ENCODE data around the gene MRPL41.
"Not testable (repeated sequence)": the region's sequence is repeated elsewhere in the genome, so short reads cannot be mapped to it uniquely, and the experiment has no call there.

Gene MRPL41

DNA sequence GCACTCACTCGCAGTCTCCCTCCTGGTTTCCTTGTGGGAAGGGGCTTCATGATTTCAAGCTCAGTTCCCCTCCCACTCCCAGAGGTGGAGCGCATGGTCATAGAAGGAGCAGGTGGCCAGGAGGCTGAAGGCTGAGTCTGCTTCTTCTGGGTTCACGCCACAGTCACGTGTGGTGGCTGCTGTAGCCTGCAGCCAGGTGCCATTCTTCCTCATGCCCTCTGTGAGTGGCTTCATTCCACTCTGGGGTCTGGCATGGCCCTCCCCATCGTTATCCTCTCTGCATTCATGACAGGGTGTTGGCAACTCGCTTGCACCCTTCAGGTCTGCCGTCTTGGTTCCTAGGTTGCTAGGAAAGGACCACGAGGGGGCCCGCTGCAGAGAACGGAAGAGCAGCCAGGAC is 3.5 kb downstream of the MRPL41 start:
- H3K79me2 ChIP-seq (ENCODE audit: control insufficient read depth, insufficient read depth, low read length, unreplicated experiment) = peaks cover 7% of the 10 kb centered on the region

DNA sequence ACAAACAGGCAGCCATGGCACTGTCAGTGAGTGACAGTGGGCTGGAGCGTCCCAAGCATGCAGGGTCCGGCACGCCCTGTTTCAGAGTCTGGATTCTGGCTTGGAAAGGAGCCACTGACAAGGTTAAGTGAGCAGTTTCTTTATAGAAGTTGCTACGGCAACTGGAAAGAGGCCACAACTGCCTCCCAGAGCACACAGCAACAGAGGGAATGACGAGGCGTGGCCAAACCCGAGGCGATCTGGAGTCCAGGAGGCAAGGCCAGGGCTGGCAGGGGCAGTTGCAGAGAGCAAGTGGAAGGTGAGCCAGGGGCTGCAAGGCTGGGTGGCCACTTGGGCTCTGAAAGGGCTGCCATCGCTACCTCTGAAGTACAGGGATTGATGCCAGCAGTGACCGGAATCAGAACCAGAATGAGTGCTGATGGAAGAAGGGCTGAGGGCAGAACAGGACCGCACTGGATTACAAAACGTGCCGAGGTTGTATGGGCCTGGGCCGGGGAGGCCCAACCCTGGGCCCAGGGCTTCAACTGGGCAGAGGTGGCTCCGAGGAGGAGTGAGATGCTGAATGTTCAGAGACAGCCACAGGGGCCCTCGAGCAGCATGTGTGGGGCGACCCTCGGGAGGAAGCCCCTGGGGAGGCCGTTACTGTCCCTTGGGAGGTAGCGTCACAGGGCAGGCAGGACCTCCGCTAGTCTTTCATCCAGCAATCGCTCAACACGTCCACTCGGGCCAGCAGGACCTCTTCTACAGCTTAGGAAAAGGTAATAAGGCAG is 4.6 kb downstream of the MRPL41 start:
- peaks cover 5% of the 10 kb centered on the region for H3K4me1 ChIP-seq (ENCODE audit: control insufficient read depth, insufficient read depth, low read length, unreplicated experiment)
- H3K27me3 ChIP-seq (ENCODE audit: insufficient read depth, low read length) = no peaks in the 10 kb centered on the region
- H3K27ac ChIP-seq (ENCODE audit: low read depth, low read length) = no peak overlapping the region
- peaks cover 6% of the 10 kb centered on the region; the same call in 1 of the 2 replicates for H3K36me3 ChIP-seq (ENCODE audit: insufficient read depth, low read length)
- H3K79me2 ChIP-seq (ENCODE audit: control insufficient read depth, insufficient read depth, low read length, unreplicated experiment) = peaks cover 7% of the 10 kb centered on the region
- H3K4me3 ChIP-seq (ENCODE audit: low read depth, low read length) = no peak overlapping the region
- no peak overlapping the region for H2AFZ ChIP-seq (ENCODE audit: low read length, unreplicated experiment)

More for the DNA sequence above, 3.5 kb downstream of the MRPL41 start:
- H3K36me3 ChIP-seq (ENCODE audit: insufficient read depth, low read length) = peaks cover 6% of the 10 kb centered on the region; the same call in 1 of the 2 replicates
- peaks cover 5% of the 10 kb centered on the region for H3K4me1 ChIP-seq (ENCODE audit: control insufficient read depth, insufficient read depth, low read length, unreplicated experiment)
- no peaks in the 10 kb centered on the region for H3K27me3 ChIP-seq (ENCODE audit: insufficient read depth, low read length)
- no peak overlapping the region for H3K27ac ChIP-seq (ENCODE audit: low read depth, low read length)
- H2AFZ ChIP-seq (ENCODE audit: low read length, unreplicated experiment) = no peak overlapping the region
- H3K4me3 ChIP-seq (ENCODE audit: low read depth, low read length) = no peak overlapping the region

DNA sequence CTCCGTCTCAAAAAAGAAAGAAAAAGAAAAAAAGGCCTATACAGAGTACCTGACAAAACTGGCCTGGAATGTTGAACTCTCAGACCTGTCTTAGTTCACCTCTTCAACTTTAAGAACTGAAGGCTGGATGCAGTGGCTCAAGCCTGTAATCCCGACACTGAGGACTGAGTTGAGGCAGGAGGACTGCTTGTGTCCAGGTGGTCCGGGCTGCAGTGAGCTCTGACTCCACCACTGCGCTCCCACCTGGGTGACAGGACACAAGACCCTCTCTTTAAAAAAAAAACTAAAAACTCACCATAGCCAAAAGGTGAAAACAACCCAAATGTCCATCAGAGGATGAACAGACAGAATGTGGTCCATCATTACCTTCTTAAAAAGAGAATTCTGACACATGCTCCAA is 6.4 kb downstream of the MRPL41 start:
- Histone ChIP-seq H3K27me3 (ENCODE audit: insufficient read depth, low read length) (no peaks in the 10 kb centered on the region), H3K27ac (ENCODE audit: low read depth, low read length) (no peak overlapping the region), H3K36me3 (ENCODE audit: insufficient read depth, low read length) (peaks cover 6% of the 10 kb centered on the region; the same call in 1 of the 2 replicates), H2AFZ (ENCODE audit: low read length, unreplicated experiment) (no peak overlapping the region), H3K4me3 (ENCODE audit: low read depth, low read length) (no peak overlapping the region), H3K4me1 (ENCODE audit: control insufficient read depth, insufficient read depth, low read length, unreplicated experiment) (no peaks in the 10 kb centered on the region), H3K79me2 (ENCODE audit: control insufficient read depth, insufficient read depth, low read length, unreplicated experiment) (no peaks in the 10 kb centered on the region)

DNA sequence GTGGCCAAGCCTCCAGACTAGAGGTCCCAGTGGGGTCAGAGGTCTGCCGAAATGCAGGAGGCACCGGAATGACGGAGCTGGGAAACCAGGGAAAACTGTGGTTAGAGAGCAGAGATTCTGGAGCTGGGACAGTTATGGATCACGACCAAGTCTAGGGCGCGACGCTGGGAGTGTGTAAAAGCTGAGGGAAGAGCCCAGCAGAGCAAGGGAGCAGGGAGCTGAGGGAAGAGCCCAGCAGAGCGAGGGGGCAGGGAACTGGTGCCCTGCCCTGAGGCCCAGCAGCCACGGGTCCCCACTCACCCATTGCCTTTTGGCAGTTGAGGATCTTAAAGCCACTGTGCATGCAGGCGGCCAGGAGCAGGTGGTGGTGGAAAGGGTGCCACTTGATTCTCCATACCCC is 12.5 kb downstream of the MRPL41 start:
- H3K36me3 ChIP-seq (ENCODE audit: insufficient read depth, low read length) = 0 out of 2 replicates have a peak, but pooled peaks cover 8% of the 10 kb centered on the region
- H3K27ac ChIP-seq (ENCODE audit: low read depth, low read length) = no peak overlapping the region
- H3K27me3 ChIP-seq (ENCODE audit: insufficient read depth, low read length) = no peaks in the 10 kb centered on the region
- no peaks in the 10 kb centered on the region for H3K4me1 ChIP-seq (ENCODE audit: control insufficient read depth, insufficient read depth, low read length, unreplicated experiment)
- no peak overlapping the region for H2AFZ ChIP-seq (ENCODE audit: low read length, unreplicated experiment)
- H3K4me3 ChIP-seq (ENCODE audit: low read depth, low read length) = no peak overlapping the region
- H3K79me2 ChIP-seq (ENCODE audit: control insufficient read depth, insufficient read depth, low read length, unreplicated experiment) = no peaks in the 10 kb centered on the region

DNA sequence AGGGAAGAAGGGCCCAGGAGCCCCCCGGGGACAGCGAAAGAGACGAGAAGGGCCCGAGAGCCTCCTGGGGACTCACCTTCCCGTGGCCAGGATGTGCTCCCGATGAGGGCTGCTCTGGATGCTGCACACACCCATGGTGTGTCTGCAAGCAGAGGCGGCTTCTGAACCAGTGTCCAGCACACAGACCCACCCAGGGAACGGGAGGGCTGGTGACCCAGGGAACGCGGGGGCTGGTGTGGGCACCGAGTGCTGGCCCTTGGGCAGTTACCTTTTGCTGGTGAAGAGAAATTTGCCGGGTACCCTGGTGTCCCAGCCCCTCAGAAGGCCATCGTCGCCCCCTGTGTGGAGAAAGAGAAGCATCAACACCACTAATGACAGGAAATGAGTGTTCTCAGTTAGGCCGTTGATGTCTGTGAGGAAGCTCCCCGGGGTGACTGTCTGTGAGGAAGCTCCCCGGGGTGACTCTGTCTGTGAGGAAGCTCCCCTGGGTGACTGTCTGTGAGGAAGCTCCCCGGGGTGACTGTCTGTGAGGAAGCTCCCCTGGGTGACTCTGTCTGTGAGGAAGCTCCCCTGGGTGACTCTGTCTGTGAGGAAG is 13.2 kb downstream of the MRPL41 start:
- no peaks in the 10 kb centered on the region for H3K79me2 ChIP-seq (ENCODE audit: control insufficient read depth, insufficient read depth, low read length, unreplicated experiment)
- H3K36me3 ChIP-seq (ENCODE audit: insufficient read depth, low read length) = peaks cover 11% of the 10 kb centered on the region; the same call in 1 of the 2 replicates
- no peak overlapping the region for H3K27ac ChIP-seq (ENCODE audit: low read depth, low read length)
- H3K27me3 ChIP-seq (ENCODE audit: insufficient read depth, low read length) = no peaks in the 10 kb centered on the region
- no peak overlapping the region for H2AFZ ChIP-seq (ENCODE audit: low read length, unreplicated experiment)
- no peaks in the 10 kb centered on the region for H3K4me1 ChIP-seq (ENCODE audit: control insufficient read depth, insufficient read depth, low read length, unreplicated experiment)
- H3K4me3 ChIP-seq (ENCODE audit: low read depth, low read length) = no peak overlapping the region

DNA sequence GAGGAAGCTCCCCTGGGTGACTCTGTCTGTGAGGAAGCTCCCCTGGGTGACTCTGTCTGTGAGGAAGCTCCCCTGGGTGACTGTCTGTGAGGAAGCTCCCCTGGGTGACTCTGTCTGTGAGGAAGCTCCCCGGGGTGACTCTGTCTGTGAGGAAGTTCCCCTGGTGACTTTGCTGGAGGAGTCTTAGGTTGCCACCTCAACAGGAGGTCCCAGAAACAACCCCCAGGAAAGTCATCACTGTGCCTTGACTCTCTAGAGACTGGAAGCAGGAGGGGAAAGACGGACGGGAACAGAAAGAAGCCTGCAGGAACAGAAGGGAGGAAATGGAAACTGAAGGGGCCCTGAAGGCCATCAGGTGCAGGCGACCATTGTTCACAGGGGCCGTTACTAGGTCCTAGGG is 16.8 kb downstream of the MRPL41 start:
- Histone ChIP-seq H3K79me2 (ENCODE audit: control insufficient read depth, insufficient read depth, low read length, unreplicated experiment) (peaks cover 10% of the 10 kb centered on the region), H3K36me3 (ENCODE audit: insufficient read depth, low read length) (peaks cover 26% of the 10 kb centered on the region)
- H3K27ac ChIP-seq (ENCODE audit: low read depth, low read length); H3K4me1 ChIP-seq (ENCODE audit: control insufficient read depth, insufficient read depth, low read length, unreplicated experiment); H3K4me3 ChIP-seq (ENCODE audit: low read depth, low read length); H3K27me3 ChIP-seq (ENCODE audit: insufficient read depth, low read length); H2AFZ ChIP-seq (ENCODE audit: low read length, unreplicated experiment): not testable (repeated sequence)

DNA sequence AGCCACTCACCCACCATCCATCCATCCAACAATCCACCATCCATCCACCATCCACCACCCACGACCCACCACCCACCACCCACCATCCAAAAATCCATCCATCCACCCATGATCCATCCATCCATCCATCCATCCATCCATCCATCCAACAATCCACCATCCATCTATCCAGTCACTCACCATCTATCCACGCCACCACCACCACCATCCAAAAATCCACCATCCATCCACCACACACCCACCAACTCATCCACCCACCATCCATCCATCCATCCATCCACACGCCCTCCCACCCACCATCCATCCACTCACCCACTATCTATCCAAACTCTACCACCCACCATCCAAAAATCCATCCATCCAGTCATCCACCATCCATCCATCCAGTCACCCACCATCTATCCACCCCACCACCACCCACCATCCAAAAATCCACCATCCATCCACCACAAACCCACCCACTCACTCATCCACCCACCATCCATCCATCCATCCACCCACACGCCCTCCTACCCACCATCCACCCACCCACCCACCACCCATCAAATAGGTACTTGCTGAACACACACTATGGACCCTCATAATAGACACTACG is 18.0 kb downstream of the MRPL41 start:
- Histone ChIP-seq H3K4me3 (ENCODE audit: low read depth, low read length) (no peak overlapping the region), H3K27me3 (ENCODE audit: insufficient read depth, low read length) (no peaks in the 10 kb centered on the region), H3K4me1 (ENCODE audit: control insufficient read depth, insufficient read depth, low read length, unreplicated experiment) (no peaks in the 10 kb centered on the region), H3K36me3 (ENCODE audit: insufficient read depth, low read length) (peaks cover 27% of the 10 kb centered on the region), H2AFZ (ENCODE audit: low read length, unreplicated experiment) (no peak overlapping the region), H3K27ac (ENCODE audit: low read depth, low read length) (no peak overlapping the region), H3K79me2 (ENCODE audit: control insufficient read depth, insufficient read depth, low read length, unreplicated experiment) (peaks cover 13% of the 10 kb centered on the region)

DNA sequence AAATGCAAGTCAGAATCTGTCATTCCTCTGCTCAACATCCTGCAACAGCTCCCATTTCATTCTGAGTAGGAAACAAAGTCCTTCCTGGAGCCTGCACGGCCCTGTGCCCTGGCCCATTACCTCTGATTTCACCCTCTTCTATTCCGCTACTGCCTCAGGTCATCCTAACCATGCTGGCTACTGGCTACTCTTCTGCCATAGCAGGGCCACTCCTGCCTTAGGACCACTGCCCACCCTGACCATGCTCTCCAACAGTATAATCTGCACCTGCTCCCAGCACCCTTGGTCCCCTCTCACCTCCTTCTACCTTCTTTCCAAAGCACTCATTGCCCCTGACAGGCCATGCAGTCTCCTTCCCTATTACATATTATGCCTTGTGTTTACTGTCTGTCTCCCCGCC is 18.9 kb downstream of the MRPL41 start:
- no peak overlapping the region for H3K27ac ChIP-seq (ENCODE audit: low read depth, low read length)
- no peak overlapping the region for H3K4me3 ChIP-seq (ENCODE audit: low read depth, low read length)
- peaks cover under 1% of the 10 kb centered on the region for H3K4me1 ChIP-seq (ENCODE audit: control insufficient read depth, insufficient read depth, low read length, unreplicated experiment)
- no peak overlapping the region for H2AFZ ChIP-seq (ENCODE audit: low read length, unreplicated experiment)
- H3K79me2 ChIP-seq (ENCODE audit: control insufficient read depth, insufficient read depth, low read length, unreplicated experiment) = peaks cover 16% of the 10 kb centered on the region
- peaks cover 33% of the 10 kb centered on the region for H3K36me3 ChIP-seq (ENCODE audit: insufficient read depth, low read length)
- no peaks in the 10 kb centered on the region for H3K27me3 ChIP-seq (ENCODE audit: insufficient read depth, low read length)

DNA sequence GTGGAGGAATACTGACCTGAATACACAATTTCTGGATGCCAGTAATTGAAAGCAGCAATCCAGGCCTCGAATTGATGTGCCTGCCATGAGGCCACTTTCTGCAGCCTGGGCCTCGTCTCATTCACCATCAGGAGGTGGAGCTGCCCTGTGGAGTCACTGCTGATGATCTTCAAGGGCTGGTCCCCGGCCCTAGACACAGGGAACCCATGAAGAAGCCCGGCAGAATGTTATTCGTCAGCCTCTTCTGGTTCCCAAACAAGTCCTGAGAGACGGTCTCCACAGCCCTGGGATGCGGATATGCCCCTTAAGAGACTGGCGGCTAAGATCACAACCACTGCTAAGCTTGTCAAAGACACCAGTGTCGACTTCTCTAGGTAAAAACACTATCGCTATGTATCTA is 22.5 kb downstream of the MRPL41 start:
- no peak overlapping the region for H3K4me3 ChIP-seq (ENCODE audit: low read depth, low read length)
- H3K27ac ChIP-seq (ENCODE audit: low read depth, low read length) = no peak overlapping the region
- H3K4me1 ChIP-seq (ENCODE audit: control insufficient read depth, insufficient read depth, low read length, unreplicated experiment) = peaks cover 22% of the 10 kb centered on the region
- no peak overlapping the region for H2AFZ ChIP-seq (ENCODE audit: low read length, unreplicated experiment)
- no peaks in the 10 kb centered on the region for H3K27me3 ChIP-seq (ENCODE audit: insufficient read depth, low read length)
- peaks cover 31% of the 10 kb centered on the region for H3K36me3 ChIP-seq (ENCODE audit: insufficient read depth, low read length)
- H3K79me2 ChIP-seq (ENCODE audit: control insufficient read depth, insufficient read depth, low read length, unreplicated experiment) = peaks cover 40% of the 10 kb centered on the region

DNA sequence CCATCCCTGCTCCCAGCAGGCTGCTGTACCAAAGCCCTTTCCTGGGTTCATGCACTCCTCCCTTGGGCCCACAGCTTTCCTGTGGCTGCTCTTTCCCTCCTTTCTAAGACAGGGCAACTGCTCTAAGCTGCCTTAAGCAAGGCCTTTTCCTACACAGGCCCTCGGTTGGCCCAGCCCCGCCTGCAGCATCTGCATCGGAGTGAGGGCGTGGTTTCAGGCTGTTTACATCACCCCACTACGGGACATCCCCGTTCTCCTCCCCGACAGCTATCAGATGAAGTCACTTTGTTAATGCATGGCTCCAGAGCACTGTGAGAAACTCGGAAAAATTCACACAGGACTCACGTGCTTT is 23.7 kb downstream of the MRPL41 start:
- Histone ChIP-seq H3K4me1 (ENCODE audit: control insufficient read depth, insufficient read depth, low read length, unreplicated experiment) (peaks cover 24% of the 10 kb centered on the region), H3K27ac (ENCODE audit: low read depth, low read length) (no peak overlapping the region), H2AFZ (ENCODE audit: low read length, unreplicated experiment) (no peak overlapping the region), H3K36me3 (ENCODE audit: insufficient read depth, low read length) (peaks cover 27% of the 10 kb centered on the region), H3K4me3 (ENCODE audit: low read depth, low read length) (no peak overlapping the region), H3K79me2 (ENCODE audit: control insufficient read depth, insufficient read depth, low read length, unreplicated experiment) (peaks cover 39% of the 10 kb centered on the region), H3K27me3 (ENCODE audit: insufficient read depth, low read length) (no peaks in the 10 kb centered on the region)
